MCF 10A (cell line): ENCODE measurements around the gene ZNF236. TPM values are rescaled to one million over a fixed set of nuclear protein-coding genes. Genes with fewer than 3 reads are reported as not detected.
"Not testable (repeated sequence)": the region's sequence is repeated elsewhere in the genome, so short reads cannot be mapped to it uniquely, and the experiment has no call there.

Experiments
- BruUV-seq: library from RNA; stranded (reverse); fragments of 400-500 nt; replicated peaks from 2 replicates; lab custom pipeline; 2021; lab: Mats Ljungman, UMichigan
- CTCF ChIA-PET: fragments of 300-600 bp; sonication (Branson Sonifier 250); formaldehyde crosslinking; extraction: SDS; loops from one replicate; lab custom pipeline; 2021; ENCODE audit warnings: antibody characterized with exemption, inconsistent platforms; lab: Yijun Ruan, JAX
- POLR2A ChIA-PET: fragments of 300-600, 350-650 bp; sonication (Branson Sonifier 250); formaldehyde crosslinking; extraction: SDS; loops from one replicate; lab custom pipeline; 2020; ENCODE audit warnings: antibody characterized with exemption, inconsistent platforms; lab: Yijun Ruan, JAX
- DNase-seq: peaks from one replicate; pipeline ENCODE4 v3.0.0-alpha.2; 2018; ENCODE audit not compliant: unreplicated experiment
- H3K27ac Mint-ChIP-seq: one replicate; pipeline ENCODE4 v1.8.0; 2022; ENCODE audit warnings: mild to moderate bottlenecking, low read depth, mixed read lengths; ENCODE audit not compliant: unreplicated experiment
- H3K27me3 Mint-ChIP-seq: one replicate; pipeline ENCODE4 v1.8.0; 2022; ENCODE audit warnings: mixed read lengths; ENCODE audit not compliant: insufficient read depth, unreplicated experiment
- H3K36me3 Mint-ChIP-seq: one replicate; pipeline ENCODE4 v1.8.0; 2022; ENCODE audit warnings: mild to moderate bottlenecking, moderate library complexity, mixed read lengths; ENCODE audit not compliant: insufficient read depth, unreplicated experiment
- H3K4me1 Mint-ChIP-seq: one replicate; pipeline ENCODE4 v1.8.0; 2022; ENCODE audit warnings: mixed read lengths; ENCODE audit not compliant: insufficient read depth, unreplicated experiment
- H3K4me3 Mint-ChIP-seq: one replicate; pipeline ENCODE4 v1.8.0; 2022; ENCODE audit warnings: mild to moderate bottlenecking, moderate library complexity, mixed read lengths; ENCODE audit not compliant: unreplicated experiment
- H3K9me3 Mint-ChIP-seq: one replicate; pipeline ENCODE4 v1.8.0; 2022; ENCODE audit warnings: mixed read lengths; ENCODE audit not compliant: unreplicated experiment
- CTCF ChIP-seq: fragments of 200-600 bp; IDR thresholded peaks from one replicate; pipeline ENCODE4 v1.8.0; 2022; ENCODE audit warnings: antibody characterized with exemption, mild to moderate bottlenecking; ENCODE audit not compliant: unreplicated experiment
- intact Hi-C: fragments of 100-400 bp; cut with micrococcal nuclease; formaldehyde crosslinking; loops from 2 replicates; pipeline ENCODE4 v1.14.1; 2022
- total RNA-seq: library from RNA; stranded (reverse); gene quantifications from 2 replicates; pipeline ENCODE4 v1.2.3, GENCODE V29; 2022

Gene ZNF236
- total RNA-seq, 1 experiment from 2014 or later: 15.3 TPM

GRCh38 chr18:76986406-76986805, 164.0 kb downstream of the ZNF236 start:
- no peak overlapping the region for H3K4me3 Mint-ChIP-seq
- H3K4me1 Mint-ChIP-seq: peaks cover 5% of the 10 kb centered on the region
- CTCF ChIA-PET: interaction anchor here (0.5 to 8.9 kb wide), 6 partner anchors 8 to 722 kb away, joined by 3 to 148 read pairs (median 20); no protein-coding TSS in a partner anchor
- no peaks in the 10 kb centered on the region for H3K9me3 Mint-ChIP-seq
- DNase-seq: no peak
- TF ChIP-seq CTCF: no peak
- H3K27me3 Mint-ChIP-seq: peaks cover 22% of the 10 kb centered on the region
- BruUV-seq: no TSS peak
- no peak overlapping the region for H3K27ac Mint-ChIP-seq
- POLR2A ChIA-PET: no interaction called here
- intact Hi-C loops: no loop called here
- H3K36me3 Mint-ChIP-seq: no peaks in the 10 kb centered on the region

DNA sequence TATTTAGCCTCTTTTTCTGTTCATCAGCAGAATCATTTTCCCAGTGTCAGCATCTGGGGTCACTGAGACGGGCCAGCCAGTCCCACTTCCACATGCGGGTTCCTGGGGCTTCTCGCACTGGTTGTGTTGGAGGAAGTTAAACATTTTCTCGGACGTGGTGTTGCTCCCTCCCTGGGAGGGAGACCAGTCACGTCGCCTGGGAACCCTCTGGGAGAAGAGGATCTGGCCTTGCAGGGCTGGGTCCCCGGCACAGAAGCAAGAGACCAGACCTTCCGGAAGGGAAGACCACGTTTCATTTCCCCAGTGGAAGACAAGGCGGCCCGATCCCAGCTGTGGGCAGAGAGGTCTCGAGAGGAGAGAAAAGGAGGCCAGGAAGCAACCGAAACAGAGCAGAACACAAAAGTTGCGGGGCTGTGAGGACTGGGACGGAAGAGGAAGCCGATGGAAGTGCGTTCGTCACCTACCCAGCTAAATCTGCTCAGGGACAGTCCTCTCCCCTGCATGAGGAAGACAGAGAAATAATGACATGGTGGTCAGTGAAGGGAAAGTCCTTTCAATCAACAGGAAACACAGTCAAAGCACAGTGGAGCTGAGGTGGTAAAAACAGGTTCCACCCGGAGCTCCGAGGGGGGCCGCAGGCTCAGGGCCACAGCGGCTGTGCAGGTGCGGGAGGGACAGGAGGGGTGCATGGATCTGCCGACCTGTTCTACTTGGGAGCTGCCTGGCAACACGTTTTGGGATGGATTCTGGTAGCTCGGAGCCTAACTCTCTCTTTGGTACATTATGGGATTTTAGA, 165.9 kb downstream of the ZNF236 start:
- ChIA-PET CTCF (interaction anchor here (1.8 kb wide), 1 partner anchor 12 kb away, joined by 16 read pairs; no protein-coding TSS in a partner anchor), POLR2A (no interaction called here)
- H3K27me3 Mint-ChIP-seq: peaks cover 22% of the 10 kb centered on the region
- no peak overlapping the region for H3K27ac Mint-ChIP-seq
- H3K36me3 Mint-ChIP-seq: no peaks in the 10 kb centered on the region
- no peak for TF ChIP-seq CTCF
- no peaks in the 10 kb centered on the region for H3K9me3 Mint-ChIP-seq
- no peak for DNase-seq
- intact Hi-C loops: no loop called here
- peaks cover 1% of the 10 kb centered on the region for H3K4me1 Mint-ChIP-seq
- no peak overlapping the region for H3K4me3 Mint-ChIP-seq
- no TSS peak for BruUV-seq

DNA sequence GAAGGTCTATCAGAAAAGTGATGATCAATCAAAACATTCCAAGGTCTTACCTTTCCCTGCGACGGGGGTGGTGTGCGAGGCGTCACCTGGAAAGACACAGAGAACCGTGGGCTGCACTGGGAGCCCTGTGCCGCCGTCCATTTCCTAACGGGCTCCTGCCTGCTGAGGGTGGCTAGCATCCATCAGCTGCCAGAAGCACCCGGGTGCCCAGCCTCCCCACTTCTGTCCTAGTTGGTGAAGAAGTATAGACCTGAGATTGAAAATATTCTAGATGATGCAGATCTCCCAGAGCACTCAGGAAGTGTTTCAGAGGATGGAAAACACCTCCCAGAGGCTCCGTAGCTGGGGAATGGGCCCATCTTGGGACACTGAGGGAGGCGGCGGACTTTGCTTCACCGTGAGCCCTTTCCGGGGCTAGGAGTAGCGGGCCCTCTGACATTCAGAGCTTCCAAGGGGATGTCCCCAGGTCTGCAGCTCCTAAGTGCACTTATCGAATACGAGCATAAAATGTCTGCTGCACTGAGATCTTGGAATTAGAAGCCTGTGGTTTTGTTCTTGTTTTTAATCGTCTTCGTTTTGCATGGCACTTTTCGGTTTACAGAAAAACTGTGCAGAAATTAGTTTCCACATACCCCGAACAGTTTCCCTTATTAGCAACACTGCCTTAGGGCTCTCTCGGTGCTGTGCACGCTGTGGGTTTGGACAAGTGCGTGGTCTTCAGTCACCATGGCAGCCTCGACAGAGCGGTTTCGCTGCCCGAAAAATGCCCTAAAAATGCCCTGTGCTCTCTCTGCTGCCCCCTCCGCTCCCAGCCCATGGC, 166.7 kb downstream of the ZNF236 start:
- POLR2A ChIA-PET: no interaction called here
- Mint-ChIP-seq H3K27me3 (peaks cover 22% of the 10 kb centered on the region), H3K4me1 (no peaks in the 10 kb centered on the region), H3K9me3 (no peaks in the 10 kb centered on the region), H3K36me3 (no peaks in the 10 kb centered on the region), H3K27ac (no peak overlapping the region), H3K4me3 (no peak overlapping the region)
- intact Hi-C loops: no loop called here
- CTCF ChIA-PET: interaction anchor here (0.6 to 1.8 kb wide), 2 partner anchors 11 to 186 kb away, joined by 6 to 16 read pairs; no protein-coding TSS in a partner anchor
- BruUV-seq: no TSS peak
- TF ChIP-seq CTCF: no peak
- no peak for DNase-seq

DNA sequence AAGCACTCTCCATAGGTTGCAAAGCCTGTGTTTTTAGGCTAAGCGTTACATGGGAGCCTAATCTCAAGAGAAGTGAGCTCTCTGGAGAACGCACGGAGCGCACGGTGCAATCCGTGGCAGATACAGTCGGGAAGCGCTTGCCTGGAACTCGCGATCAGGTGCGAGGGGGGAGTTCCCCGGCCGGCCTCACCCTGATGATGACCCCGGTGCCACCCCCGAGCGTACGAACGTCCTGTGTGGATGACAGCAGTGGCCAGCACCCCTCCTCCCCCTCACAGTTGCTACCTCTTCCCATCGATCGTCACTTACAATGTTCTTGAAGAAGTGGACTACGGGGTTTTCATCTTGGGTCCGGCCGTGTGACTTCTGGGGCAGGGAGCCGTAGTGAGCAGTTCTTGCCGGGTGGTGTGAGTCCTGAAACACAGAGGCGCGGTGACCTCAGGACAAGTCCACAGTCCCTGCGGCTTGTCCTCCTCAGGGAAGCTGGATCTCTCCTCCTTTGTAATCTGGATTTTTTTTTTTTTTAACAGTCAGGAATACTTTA, 167.4 kb downstream of the ZNF236 start:
- no peaks in the 10 kb centered on the region for H3K4me1 Mint-ChIP-seq
- TF ChIP-seq CTCF: no peak

GRCh38 chr18:76990343-76991020, 168.1 kb downstream of the ZNF236 start:
- CTCF ChIA-PET: interaction anchor here (0.6 to 1.0 kb wide), 4 partner anchors 10 to 1661 kb away, joined by 3 to 5 read pairs (median 3); no protein-coding TSS in a partner anchor
- H3K4me1 Mint-ChIP-seq, BruUV-seq, DNase-seq, H3K4me3 Mint-ChIP-seq, H3K36me3 Mint-ChIP-seq, H3K27ac Mint-ChIP-seq, POLR2A ChIA-PET, H3K9me3 Mint-ChIP-seq, intact Hi-C loops: not testable (repeated sequence)
- H3K27me3 Mint-ChIP-seq: peaks cover 32% of the 10 kb centered on the region

More for the DNA sequence above, 167.4 kb downstream of the ZNF236 start:
- no TSS peak for BruUV-seq
- Mint-ChIP-seq H3K36me3 (no peaks in the 10 kb centered on the region), H3K27me3 (peaks cover 25% of the 10 kb centered on the region), H3K4me3 (no peak overlapping the region), H3K27ac (no peak overlapping the region), H3K9me3 (no peaks in the 10 kb centered on the region)
- intact Hi-C loops: no loop called here
- CTCF ChIA-PET: interaction anchor here (0.6 to 1.8 kb wide), 2 partner anchors 11 to 187 kb away, joined by 6 to 16 read pairs; no protein-coding TSS in a partner anchor
- no peak for DNase-seq
- POLR2A ChIA-PET: no interaction called here
